Middle frontal gyrus (tissue), 1 donor: ENCODE results near the gene GRAMD2B.

ENCODE experiments used
- DNase-seq: peaks from one replicate; pipeline ENCODE4 v3.0.0-alpha.2; 2015; ENCODE audit warnings: low spot score; ENCODE audit errors: extremely low spot score

The GRAMD2B gene

DNA sequence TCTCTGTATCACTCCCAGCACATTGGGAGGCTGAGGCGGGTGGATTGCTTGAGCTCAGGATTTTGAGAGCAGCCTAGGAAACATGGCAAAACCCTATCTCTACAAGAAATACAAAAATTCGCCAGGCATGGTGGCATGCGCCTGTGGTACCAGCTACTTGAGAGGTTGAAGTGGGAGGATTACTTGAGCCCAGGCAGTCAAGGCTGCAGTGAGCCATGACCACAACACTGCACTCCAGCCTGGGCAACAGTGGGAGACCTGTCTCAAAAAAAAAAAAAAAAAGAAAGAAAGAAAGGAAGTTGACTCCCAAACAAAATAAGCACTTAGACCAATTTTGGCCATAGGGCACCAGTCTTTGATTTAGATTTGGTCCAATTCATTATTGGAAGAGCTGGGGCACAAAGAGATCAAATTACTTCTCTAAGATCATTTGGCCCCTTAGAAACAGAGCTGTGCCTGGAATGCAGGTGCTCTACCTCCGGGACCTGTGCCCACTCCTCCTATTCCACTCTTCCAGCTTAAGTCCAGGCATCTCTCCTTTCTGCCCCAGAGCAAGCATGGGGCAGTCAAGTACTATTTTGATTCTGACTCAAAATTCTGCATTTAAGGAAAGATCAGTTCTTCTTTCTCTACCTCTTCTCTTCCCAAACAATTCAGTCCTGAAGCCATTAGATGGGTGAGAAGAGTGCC is 112.8 kb downstream of the GRAMD2B start:
- no peak for DNase-seq

DNA sequence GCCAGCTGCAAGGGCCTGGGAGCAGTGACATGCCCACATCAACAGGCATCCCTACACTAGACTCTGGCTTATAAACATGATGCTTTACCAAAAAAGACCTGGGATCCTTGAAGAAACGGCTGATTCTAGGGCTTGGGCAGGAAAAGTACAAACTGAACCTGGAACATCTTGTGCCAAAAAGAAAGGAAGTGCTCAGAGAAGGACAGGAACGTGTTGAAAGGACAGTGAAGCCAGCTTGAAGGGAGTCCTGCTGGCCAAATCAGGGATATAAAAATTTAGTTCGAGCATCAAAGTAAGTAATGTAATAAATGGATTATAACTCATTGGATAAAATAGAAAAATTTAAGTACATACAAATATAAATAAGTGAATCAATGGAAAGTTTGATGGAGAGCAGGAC is 113.7 kb downstream of the GRAMD2B start:
- DNase-seq: no peak

DNA sequence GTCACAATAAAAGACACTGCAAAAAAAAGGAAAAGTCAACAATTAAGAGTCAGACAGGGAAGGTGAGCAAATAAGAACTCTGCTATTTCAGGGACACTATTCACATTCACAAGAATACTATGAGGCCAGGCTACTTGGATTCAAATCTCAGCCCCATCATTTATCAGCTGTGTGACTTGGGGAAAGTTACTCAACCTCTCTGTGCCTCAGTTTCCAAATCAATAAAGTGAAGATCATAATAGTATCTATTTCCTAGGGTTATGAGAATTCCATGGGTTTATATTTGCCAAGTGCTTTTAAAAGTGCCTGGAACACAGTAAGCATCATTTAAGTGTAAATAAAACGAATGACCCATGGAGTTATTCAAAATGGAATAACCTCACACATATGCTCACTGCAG is 115.4 kb downstream of the GRAMD2B start:
- no peak for DNase-seq

DNA sequence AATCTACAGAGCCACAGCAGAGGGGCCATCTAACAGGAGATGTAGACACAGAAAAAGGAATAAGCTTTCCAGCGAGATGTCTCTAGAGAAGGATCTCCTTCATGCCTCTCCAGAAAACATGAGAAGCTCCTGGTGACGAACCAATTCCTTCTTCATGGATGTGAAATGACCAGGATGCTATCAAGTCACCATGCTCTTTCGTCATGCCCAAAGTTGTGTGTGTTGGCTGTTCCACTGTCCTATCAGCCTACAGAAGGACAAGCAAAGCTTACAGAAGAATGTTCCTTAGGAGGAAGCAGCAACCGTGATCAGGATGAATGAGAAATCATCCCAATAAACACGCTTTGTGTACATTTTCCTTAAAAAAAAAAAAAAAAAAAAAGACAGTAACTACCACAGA is 117.4 kb downstream of the GRAMD2B start:
- no peak for DNase-seq

DNA sequence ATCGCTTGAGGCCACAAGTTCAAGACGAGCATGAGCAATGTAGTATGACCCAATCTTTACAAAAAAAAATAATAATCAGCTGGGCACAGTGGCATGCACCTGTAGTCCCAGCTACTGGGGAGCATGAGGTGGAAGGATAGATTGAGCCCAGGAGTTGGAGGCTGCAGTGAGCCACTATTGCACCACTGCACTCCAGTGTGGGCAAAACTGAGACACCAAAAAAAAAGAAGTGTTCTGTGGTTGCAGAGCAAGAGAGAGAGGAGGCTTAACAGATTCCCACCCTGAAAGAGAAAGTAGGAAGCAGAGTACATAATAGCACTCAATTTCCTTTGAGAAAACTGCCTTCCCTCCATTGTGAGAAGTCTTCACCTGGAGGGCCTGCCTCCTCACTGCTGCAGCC is 119.2 kb downstream of the GRAMD2B start:
- DNase-seq: no peak

DNA sequence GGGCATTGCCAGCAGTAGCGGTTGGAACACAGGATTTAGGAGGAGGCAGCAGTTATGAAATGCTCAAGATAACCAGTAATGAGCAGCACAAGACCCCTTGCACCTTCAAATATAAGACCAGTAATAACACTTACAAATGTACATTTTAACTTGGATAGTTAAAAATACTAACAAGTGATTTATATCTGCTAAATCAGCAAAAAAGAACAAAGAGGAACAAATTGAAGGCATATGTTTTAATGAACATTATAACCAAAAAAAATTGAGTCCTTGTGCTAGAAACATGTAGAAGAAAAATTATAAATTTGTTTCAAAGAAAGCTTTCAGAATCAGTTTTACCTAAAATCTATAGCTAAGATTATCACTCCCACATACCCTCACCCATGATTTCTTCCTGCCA is 119.8 kb downstream of the GRAMD2B start:
- no peak for DNase-seq

DNA sequence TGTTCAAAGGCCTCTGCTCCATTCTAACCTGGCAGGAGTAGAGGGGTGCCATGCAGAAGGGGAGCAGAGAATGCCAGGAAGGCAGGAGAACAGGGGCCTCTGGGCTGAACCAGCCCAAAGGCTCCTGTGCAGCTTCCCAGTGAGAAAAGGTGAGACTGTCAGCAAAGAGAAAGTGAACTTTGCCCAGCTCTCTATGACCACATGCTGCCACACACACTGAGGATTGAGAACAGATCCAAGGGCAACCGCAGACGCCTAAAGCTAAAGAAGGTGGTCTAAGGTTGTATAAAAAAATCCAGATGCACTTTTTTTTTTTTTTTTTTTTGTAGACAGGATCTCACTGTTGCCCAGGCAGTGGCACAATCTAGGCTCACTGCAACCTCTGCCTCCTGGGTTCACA is 120.5 kb downstream of the GRAMD2B start:
- no peak for DNase-seq
